Heart left ventricle (tissue), 16 donors: ENCODE results near the gene GHSR. TPM values are rescaled to one million over a fixed set of nuclear protein-coding genes. Genes with fewer than 3 reads are reported as not detected.
A peak's percentile ranks its signal among the peaks of the same experiment; 100 is the strongest.

Experiments used
- ATAC-seq, 4 donors: fragments of 200-7000 bp; cut with Tn5 transposase; one replicate each; pipeline ENCODE4 v1.9.1; 2020 to 2022; ENCODE audit warnings: moderate library complexity in 4 of 4, mild to moderate bottlenecking in 3 of 4, moderate number of reproducible peaks in 1 of 4
- DNase-seq, 5 donors: peaks; one replicate each; pipeline ENCODE4 v3.0.0-alpha.2; 2020
- H3K27ac ChIP-seq, 12 donors: fragments of 200-600 bp; sonication (generic) in 4 of 12; one replicate each; pipeline versions ENCODE4 v1.5.0 to v1.8.0; 2016 to 2022; ENCODE audit warnings: mild to moderate bottlenecking in 2 of 12
- H3K27me3 ChIP-seq, 9 donors: fragments of 200-600 bp; sonication (generic) in 2 of 9; one replicate each; pipeline versions ENCODE4 v1.5.1 to v1.8.0; 2016 to 2022; ENCODE audit warnings: mild to moderate bottlenecking in 3 of 9
- H3K36me3 ChIP-seq, 9 donors: fragments of 200-600 bp; sonication (generic) in 2 of 9; one replicate each; pipeline versions ENCODE4 v1.5.0 to v1.8.0; 2018 to 2022; ENCODE audit warnings: mild to moderate bottlenecking in 2 of 9
- H3K4me1 ChIP-seq, 12 donors: fragments of 200-600 bp; sonication (generic) in 4 of 12; one replicate each; pipeline versions ENCODE4 v1.5.0 to v1.8.0; 2016 to 2022; ENCODE audit warnings: mild to moderate bottlenecking in 3 of 12
- H3K4me3 ChIP-seq, 12 donors: fragments of 200-600 bp; sonication (generic) in 4 of 12; one replicate each; pipeline versions ENCODE4 v1.5.0 to v1.8.0; 2017 to 2022; ENCODE audit warnings: mild to moderate bottlenecking in 9 of 12, moderate library complexity in 4 of 12
- H3K9me3 ChIP-seq, 12 donors: fragments of 200-600 bp; sonication (generic) in 4 of 12; one replicate each; pipeline versions ENCODE4 v1.5.0 to v1.8.0; 2016 to 2022; ENCODE audit warnings: mild to moderate bottlenecking in 1 of 12
- POLR2A ChIP-seq, 2 donors: fragments of 450-650 bp; IDR thresholded peaks; one replicate each; pipeline ENCODE4 v1.6.1; 2017; ENCODE audit warnings: antibody characterized with exemption in 2 of 2, mild to moderate bottlenecking in 2 of 2, moderate library complexity in 2 of 2
- WGBS, 4 donors: extraction: QIAGEN DNeasy Blood & Tissue Kit in 2 of 4; methylation state at CpG; one replicate each; pipeline versions ENCODE4 v1.1.5 to v1.1.7; 2013 to 2018; 5-methylcytosine and 5-hydroxymethylcytosine counted together
- intact Hi-C, 10 donors: fragments of 100-400 bp; cut with DNase I; formaldehyde crosslinking; loops; one replicate each; pipeline versions ENCODE4 v1.11.1 to v1.14.2; 2022
- polyA plus RNA-seq, 2 donors: library from polyadenylated mRNA; stranded (reverse); fragments of 200-250 nt; gene quantifications; one replicate each; pipeline ENCODE4 v1.2.3, GENCODE V29; 2013
- total RNA-seq, 9 donors: library from RNA; depleted of rRNA in 2 of 9; stranded (reverse); fragments of >200 nt in 2 of 9; fragmentation: NEBNext Ultra II Directional in 3 of 9; extraction: Animal tissue kit (Norgen Biotek cat#: 25700) in 3 of 9; gene quantifications; one replicate each; pipeline versions ENCODE4 v1.1.0 to v1.2.4, GENCODE V29; 2016 to 2023
- TF ChIP-seq, protein P1 (sequence below), 12 donors: fragments of 200-600 bp; sonication (generic) in 4 of 12; IDR thresholded peaks; one replicate each; pipeline versions ENCODE4 v1.5.0 to v1.8.0; 2018 to 2022; ENCODE audit warnings: antibody characterized with exemption in 12 of 12, mild to moderate bottlenecking in 5 of 12
- donor health status: ischemic (EF 13 %, LVEDD 7.1; RV severe dilation, severe dysfunction).
- donor health status: healthy with polysubstance abuse.
- donor health status: DM: no; HTN: yes; CAD: no.
- donor health status: DM: no; HTN: no; CAD: no.
- donor health status: ischemic (EF 25% LVEDD 6.9; RV normal size, moderate dysfunction).
- donor health status: ischemic (EF 25% LVEDD 5.7; RV mildly dilated, moderate dysfunction).
- donor health status: healthy.
- donor health status: DM: yes; HTN: yes; CAD: no.
- donor health status: ischemic (EF 35%, LVEDD 5.7; RV mildly dilated, moderate dysfunction).
- donor health status: nonischemic (EF 11% LVEDD 7.7; RV severe dilation, severe dysfunction).
- donor health status: DM: yes; HTN: yes; CAD: no.
- donor health status: PGD.
- donor health status: ischemic (EF 29% LVEDD 5.4; RV normal size, mild dysfunction).
- donor health status: nonischemic (EF 23%, LVEDD 6.1; RV moderate dilation, normal function).

The GHSR gene
- total and polyA plus RNA-seq, 11 donors = not detected

DNA sequence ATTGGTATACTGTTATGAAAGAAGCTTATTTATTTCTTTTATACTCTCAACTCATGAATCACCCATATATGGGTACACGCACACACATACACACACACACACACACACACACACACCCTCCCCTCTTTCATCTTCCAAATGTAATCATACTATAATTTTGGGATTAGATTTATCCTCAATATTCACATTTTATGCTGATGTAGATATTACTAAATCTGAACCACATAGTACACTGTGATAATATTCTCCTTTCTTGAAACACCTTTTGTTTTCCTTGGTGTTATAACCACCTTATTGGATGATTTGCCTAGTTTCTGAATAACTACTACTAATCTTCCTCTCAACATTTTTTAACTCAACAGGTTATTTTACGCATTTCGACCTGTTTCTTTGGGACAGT lies 8.1 kb upstream of the GHSR start:
- intact Hi-C loops = no loop called here
- Histone ChIP-seq H3K27me3 (peaks cover 0 to 28% (median 5%) of the 10 kb centered on the region in 9 donors), H3K36me3 (no peaks in the 10 kb centered on the region), H3K4me3 (no peak overlapping the region), H3K9me3 (no peaks in the 10 kb centered on the region), H3K4me1 (peaks cover 0 to 5% (median 0%) of the 10 kb centered on the region in 12 donors), H3K27ac (no peak overlapping the region)
- DNase-seq (no peak), ATAC-seq (no peak)
- TF ChIP-seq, protein P1, sequence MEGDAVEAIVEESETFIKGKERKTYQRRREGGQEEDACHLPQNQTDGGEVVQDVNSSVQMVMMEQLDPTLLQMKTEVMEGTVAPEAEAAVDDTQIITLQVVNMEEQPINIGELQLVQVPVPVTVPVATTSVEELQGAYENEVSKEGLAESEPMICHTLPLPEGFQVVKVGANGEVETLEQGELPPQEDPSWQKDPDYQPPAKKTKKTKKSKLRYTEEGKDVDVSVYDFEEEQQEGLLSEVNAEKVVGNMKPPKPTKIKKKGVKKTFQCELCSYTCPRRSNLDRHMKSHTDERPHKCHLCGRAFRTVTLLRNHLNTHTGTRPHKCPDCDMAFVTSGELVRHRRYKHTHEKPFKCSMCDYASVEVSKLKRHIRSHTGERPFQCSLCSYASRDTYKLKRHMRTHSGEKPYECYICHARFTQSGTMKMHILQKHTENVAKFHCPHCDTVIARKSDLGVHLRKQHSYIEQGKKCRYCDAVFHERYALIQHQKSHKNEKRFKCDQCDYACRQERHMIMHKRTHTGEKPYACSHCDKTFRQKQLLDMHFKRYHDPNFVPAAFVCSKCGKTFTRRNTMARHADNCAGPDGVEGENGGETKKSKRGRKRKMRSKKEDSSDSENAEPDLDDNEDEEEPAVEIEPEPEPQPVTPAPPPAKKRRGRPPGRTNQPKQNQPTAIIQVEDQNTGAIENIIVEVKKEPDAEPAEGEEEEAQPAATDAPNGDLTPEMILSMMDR (IDR thresholded peaks at IDR 0.05) = no peak
- no peak for TF ChIP-seq POLR2A (IDR thresholded peaks at IDR 0.05)
- WGBS, 4 donors = 86 to 96% (median 91%) methylated on average over 3 of the region's 3 CpGs

DNA sequence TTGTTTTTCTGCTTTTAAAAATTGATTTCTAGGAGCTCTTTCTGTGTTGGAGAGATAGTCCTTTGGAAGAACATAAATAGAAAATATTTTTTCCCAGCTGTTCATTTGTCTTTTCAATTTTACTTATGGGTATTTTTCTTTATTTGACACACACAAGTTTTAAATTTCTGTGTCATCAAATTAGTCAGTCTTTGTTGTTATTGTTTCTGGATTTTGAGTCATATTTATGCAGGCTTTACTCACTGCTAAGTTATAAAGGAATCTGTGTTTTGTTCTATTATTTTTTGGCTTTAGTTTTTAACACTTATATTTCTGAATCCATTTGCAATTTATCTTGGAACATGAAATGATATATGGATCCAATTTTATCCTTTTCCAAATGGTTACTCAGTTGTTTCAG lies 5.9 kb upstream of the GHSR start:
- intact Hi-C loops = no loop called here
- H3K4me1 ChIP-seq = peaks cover 0 to 9% (median 0%) of the 10 kb centered on the region in 12 donors
- no peak overlapping the region for H3K4me3 ChIP-seq
- no peak overlapping the region for H3K27ac ChIP-seq
- no peak for ATAC-seq
- no peaks in the 10 kb centered on the region for H3K9me3 ChIP-seq
- H3K27me3 ChIP-seq = peaks cover 2 to 50% (median 26%) of the 10 kb centered on the region in 9 donors
- TF ChIP-seq, protein P1 (IDR thresholded peaks at IDR 0.05) = no peak
- no peak for TF ChIP-seq POLR2A (IDR thresholded peaks at IDR 0.05)
- no peaks in the 10 kb centered on the region for H3K36me3 ChIP-seq
- no peak for DNase-seq

DNA sequence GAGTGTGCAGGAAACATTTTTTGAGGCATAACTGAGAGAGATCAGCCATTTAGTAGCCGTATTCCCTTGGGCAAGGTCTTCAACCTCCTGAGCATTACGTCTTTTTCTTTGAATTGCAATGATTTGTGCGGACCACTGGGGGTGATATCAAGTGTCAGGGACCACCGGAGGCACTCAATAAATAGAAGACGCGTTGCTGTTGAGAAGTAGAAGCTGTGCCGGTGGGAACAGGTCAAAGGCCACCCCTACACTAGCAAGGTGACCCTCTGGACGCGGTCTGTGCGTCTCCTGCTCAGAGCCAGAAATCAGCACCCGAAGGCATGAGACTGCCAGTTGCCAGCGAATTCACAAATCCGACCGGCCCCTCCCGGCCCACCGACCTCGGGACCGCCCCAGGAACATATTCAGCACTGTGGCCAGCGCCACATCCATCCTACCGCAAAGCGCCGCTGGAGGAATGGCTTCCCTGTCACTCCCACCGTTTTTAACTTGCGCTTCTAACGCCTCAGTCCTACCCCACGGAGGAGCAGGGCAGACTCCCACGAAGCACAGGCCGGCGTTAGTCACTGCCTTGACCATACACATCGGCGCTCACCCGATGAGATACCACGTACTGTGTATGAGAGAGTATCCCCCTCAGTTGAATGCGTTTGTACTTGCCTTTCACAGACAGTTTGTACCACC lies 1.4 kb upstream of the GHSR start:
- TF ChIP-seq POLR2A (IDR thresholded peaks at IDR 0.05) = no peak
- TF ChIP-seq, protein P1 (IDR thresholded peaks at IDR 0.05) = no peak
- Histone ChIP-seq H3K4me3 (no peak overlapping the region), H3K9me3 (no peaks in the 10 kb centered on the region), H3K36me3 (no peaks in the 10 kb centered on the region), H3K4me1 (peaks cover 0 to 24% (median 4%) of the 10 kb centered on the region in 12 donors), H3K27me3 (peaks cover 9 to 80% (median 62%) of the 10 kb centered on the region in 9 donors), H3K27ac (no peak overlapping the region)
- ATAC-seq (peak in 3 of 4 donors; percentile 71), DNase-seq (peak in 1 of 5 donors; percentile 27)
- intact Hi-C loops = no loop called here
- 5 to 9% (median 6%) methylated on average over 22 to 34 of the region's 34 CpGs for WGBS, 4 donors

DNA sequence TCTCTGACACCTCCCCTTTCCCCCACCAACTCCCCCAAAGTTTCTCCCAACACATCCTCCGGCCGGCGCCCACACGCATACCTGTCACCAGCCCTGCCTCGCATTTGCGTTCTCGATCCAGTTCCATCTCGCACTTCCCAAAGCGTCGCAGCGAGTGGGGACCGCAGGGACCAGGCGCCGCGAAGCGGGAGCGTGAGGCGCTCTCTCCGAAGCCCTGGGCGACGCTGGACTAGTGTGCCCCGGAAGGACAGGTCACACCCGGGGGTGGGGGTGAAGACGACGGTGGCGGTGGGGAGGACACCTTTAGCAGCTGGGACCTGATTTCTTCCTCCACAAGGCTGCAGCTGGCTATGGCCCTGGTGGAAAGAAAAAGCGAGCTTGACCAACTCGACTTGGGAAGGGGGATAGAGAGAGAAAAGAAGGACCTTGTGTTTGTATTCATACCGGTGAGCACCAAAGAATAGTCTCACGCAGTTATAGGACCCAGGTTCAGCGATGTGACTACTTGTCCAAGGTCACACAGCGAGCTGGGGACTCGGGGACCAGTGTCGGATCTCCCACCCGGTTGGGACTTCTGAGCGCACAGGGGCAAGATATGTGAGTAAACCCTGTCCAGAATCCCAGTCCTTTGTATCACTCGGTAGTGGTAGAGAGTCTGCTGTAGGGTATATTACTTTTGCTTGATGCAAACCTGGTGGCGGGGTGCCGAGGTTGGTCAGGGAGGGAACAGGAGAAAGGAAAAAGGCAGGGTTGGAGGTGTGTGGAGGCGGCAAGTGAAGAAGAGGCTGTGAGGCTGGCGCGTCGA lies 607 bp upstream of the GHSR start:
- ATAC-seq = no peak
- no peaks in the 10 kb centered on the region for H3K36me3 ChIP-seq
- H3K27ac ChIP-seq = no peak overlapping the region
- peaks cover 9 to 77% (median 62%) of the 10 kb centered on the region in 9 donors for H3K27me3 ChIP-seq
- TF ChIP-seq, protein P1 (IDR thresholded peaks at IDR 0.05) = no peak
- TF ChIP-seq POLR2A (IDR thresholded peaks at IDR 0.05) = no peak
- peaks cover 0 to 24% (median 4%) of the 10 kb centered on the region in 12 donors for H3K4me1 ChIP-seq
- intact Hi-C loops = no loop called here
- H3K4me3 ChIP-seq = no peak overlapping the region
- H3K9me3 ChIP-seq = no peaks in the 10 kb centered on the region
- DNase-seq = no peak
- 6 to 12% (median 7%) methylated on average over 30 to 43 of the region's 43 CpGs for WGBS, 4 donors
